IgD-negative memory B cell (primary cell): ENCODE results near the gene SEH1L. TPM values are rescaled to one million over a fixed set of nuclear protein-coding genes. Genes with fewer than 3 reads are reported as not detected.
"Not testable (repeated sequence)": the region's sequence is repeated elsewhere in the genome, so short reads cannot be mapped to it uniquely, and the experiment has no call there.

Experiments
- H3K27ac Mint-ChIP-seq, 3 donors: one replicate each; pipeline ENCODE4 v1.8.0; 2020 to 2022; ENCODE audit warnings: mild to moderate bottlenecking in 3 of 3, mixed read lengths in 3 of 3, moderate library complexity in 1 of 3
- H3K27me3 Mint-ChIP-seq: one replicate; pipeline ENCODE4 v1.8.0; 2021; ENCODE audit warnings: mixed read lengths
- H3K36me3 Mint-ChIP-seq: one replicate; pipeline ENCODE4 v1.8.0; 2020; ENCODE audit warnings: mild to moderate bottlenecking, mixed read lengths
- H3K4me1 Mint-ChIP-seq, 3 donors: one replicate each; pipeline ENCODE4 v1.8.0; 2020 to 2022; ENCODE audit warnings: mixed read lengths in 3 of 3, mild to moderate bottlenecking in 1 of 3
- H3K4me3 Mint-ChIP-seq, 4 donors: one replicate each; pipeline ENCODE4 v1.8.0; 2020 to 2022; ENCODE audit warnings: mild to moderate bottlenecking in 4 of 4, mixed read lengths in 4 of 4, moderate library complexity in 3 of 4
- H3K9me3 Mint-ChIP-seq, 3 donors: one replicate each; pipeline ENCODE4 v1.8.0; 2020 to 2021; ENCODE audit warnings: mixed read lengths in 3 of 3, mild to moderate bottlenecking in 1 of 3
- polyA plus RNA-seq: library from polyadenylated mRNA; unstranded; fragments of 300-500 nt; fragmentation: Illumina TruSeq; gene quantifications from one replicate; pipeline ENCODE4 v1.2.3, GENCODE V29; 2021

Gene SEH1L
- polyA plus RNA-seq, 1 donor from 2014 or later: 27.2 TPM

DNA sequence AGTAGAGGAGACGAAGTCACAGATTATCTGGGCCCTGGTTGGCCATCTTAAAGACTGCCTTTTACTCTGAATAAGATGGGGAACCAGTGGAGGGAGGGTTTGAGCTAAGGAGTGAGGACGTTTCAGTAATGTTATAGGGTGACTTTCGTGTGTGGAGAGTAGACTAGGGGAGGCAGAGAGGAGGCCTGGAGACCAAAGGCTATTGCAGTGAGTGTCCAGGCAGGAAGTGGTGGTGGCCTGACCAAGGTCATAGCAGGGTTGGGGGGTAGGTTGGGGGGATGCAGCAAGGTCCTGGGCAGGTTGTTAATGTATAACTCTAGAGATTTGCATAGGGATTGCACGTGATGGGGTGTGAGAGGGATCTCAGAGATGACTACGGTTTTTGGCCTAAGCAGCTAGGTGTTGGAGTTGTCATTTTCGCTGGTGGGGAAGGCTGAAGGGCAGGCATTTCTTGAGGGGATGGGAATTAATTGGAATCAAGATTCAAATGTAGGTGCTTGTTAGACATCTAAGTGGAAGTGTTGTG, 48.2 kb downstream of the SEH1L start:
- Mint-ChIP-seq H3K4me3 (no peak overlapping the region), H3K27me3 (no peaks in the 10 kb centered on the region), H3K4me1 (peaks cover 20 to 32% (median 26%) of the 10 kb centered on the region in 3 donors), H3K27ac (no peak overlapping the region), H3K36me3 (no peaks in the 10 kb centered on the region), H3K9me3 (no peaks in the 10 kb centered on the region)

GRCh38 chr18:12996661-12997292, 49.0 kb downstream of the SEH1L start:
- H3K36me3 Mint-ChIP-seq: no peaks in the 10 kb centered on the region
- no peak overlapping the region for H3K27ac Mint-ChIP-seq
- H3K4me3 Mint-ChIP-seq: no peak overlapping the region
- peaks cover 20 to 27% (median 24%) of the 10 kb centered on the region in 3 donors for H3K4me1 Mint-ChIP-seq
- H3K9me3 Mint-ChIP-seq: no peaks in the 10 kb centered on the region
- no peaks in the 10 kb centered on the region for H3K27me3 Mint-ChIP-seq

GRCh38 chr18:12997330-12997729, 49.5 kb downstream of the SEH1L start:
- not testable (repeated sequence) for H3K36me3 Mint-ChIP-seq, H3K27ac Mint-ChIP-seq, H3K27me3 Mint-ChIP-seq, H3K9me3 Mint-ChIP-seq
- Mint-ChIP-seq H3K4me3 (peak overlapping the region in 1 of 4 donors; percentile 32), H3K4me1 (peaks cover 17 to 21% (median 18%) of the 10 kb centered on the region in 3 donors)

DNA sequence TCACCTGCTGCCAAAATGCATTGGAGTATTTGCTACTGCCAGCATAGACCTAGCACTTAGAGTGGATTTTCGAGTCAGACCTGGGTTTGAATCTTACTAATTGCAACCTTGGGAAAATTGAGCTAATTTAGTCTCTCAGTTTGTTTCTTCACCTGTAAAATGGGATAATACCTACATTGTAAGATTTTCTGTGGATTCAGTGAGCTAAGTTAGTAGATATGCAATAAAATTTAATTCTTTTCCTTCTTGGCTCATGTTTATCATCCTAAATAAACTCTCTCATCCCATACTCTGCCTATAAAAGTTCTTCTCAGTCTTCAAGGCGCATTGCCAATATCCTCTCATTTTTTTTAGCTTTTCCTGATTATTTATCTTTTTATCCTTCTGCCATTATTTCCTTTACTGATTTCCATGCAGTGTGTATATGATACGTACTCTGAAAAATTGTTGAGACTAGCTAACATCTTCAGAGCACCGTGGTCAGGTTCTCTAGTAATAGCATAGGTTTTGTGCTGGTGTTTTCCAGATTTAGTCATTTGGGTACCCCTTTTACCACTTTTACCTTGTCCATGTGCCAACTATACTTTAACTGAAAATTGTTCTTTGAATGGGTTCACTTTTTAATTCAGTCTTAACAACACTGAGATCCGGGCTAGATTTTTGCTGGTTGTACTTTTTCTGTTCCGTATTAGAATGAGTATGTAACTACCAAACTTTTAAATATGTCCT, 50.7 kb downstream of the SEH1L start:
- Mint-ChIP-seq H3K4me3 (peak overlapping the region in 2 of 4 donors; percentile 0 to 25), H3K27me3 (no peaks in the 10 kb centered on the region), H3K36me3 (no peaks in the 10 kb centered on the region), H3K4me1 (peaks cover 10 to 16% (median 11%) of the 10 kb centered on the region in 3 donors), H3K9me3 (no peaks in the 10 kb centered on the region), H3K27ac (peak overlapping the region in 2 of 3 donors; percentile 4 to 10)

DNA sequence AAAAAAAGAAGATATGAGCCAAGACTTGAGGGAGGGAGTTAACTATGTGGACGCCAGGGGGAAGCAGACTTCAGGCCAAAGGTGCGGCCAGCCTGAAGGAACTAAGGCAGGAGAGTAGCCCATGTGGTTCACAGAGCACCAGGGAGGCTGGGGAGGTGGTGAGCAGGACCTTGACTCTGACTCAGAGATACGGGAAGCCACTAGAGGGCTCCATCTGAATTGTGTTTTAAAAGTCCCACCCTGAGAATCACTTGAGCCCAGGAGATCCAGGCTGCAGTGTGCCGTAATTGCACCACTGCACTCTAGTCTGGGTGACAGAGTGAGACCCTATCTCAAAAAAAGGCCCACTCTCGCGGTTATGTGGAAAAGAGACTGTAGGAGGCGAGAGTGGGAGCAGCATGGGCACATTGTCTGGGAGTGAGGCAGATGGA, 55.7 kb downstream of the SEH1L start:
- Mint-ChIP-seq H3K9me3 (no peaks in the 10 kb centered on the region), H3K36me3 (no peaks in the 10 kb centered on the region), H3K4me1 (peaks cover 7 to 14% (median 7%) of the 10 kb centered on the region in 3 donors), H3K27ac (no peak overlapping the region), H3K4me3 (no peak overlapping the region), H3K27me3 (no peaks in the 10 kb centered on the region)

DNA sequence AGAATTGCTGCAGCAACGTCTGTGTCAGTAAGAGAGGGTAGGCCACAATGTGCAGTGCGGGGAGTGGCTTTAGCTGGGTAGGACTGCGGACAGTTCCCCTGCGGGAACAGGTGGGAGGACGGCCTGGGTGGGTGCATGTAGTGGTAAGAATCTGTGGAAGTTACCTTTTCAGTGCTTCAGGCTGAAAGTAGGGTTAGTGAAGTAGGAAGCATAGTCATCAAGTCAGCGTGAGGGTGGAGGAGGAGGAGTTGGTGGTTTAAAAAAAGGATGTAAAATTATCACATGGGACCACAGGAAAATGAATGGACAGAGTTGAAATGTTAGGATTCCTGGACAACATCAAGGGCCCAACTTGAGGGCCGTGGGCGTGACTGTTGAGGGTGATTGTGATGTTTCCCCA, 56.6 kb downstream of the SEH1L start:
- no peaks in the 10 kb centered on the region for H3K9me3 Mint-ChIP-seq
- H3K36me3 Mint-ChIP-seq: no peaks in the 10 kb centered on the region
- no peak overlapping the region for H3K4me3 Mint-ChIP-seq
- peaks cover 2 to 6% (median 4%) of the 10 kb centered on the region in 3 donors for H3K4me1 Mint-ChIP-seq
- H3K27ac Mint-ChIP-seq: no peak overlapping the region
- no peaks in the 10 kb centered on the region for H3K27me3 Mint-ChIP-seq

GRCh38 chr18:13005289-13005688, 57.5 kb downstream of the SEH1L start:
- Mint-ChIP-seq H3K4me3 (no peak overlapping the region), H3K27ac (no peak overlapping the region), H3K36me3 (no peaks in the 10 kb centered on the region), H3K9me3 (no peaks in the 10 kb centered on the region), H3K4me1 (peaks cover 2 to 4% (median 2%) of the 10 kb centered on the region in 3 donors), H3K27me3 (no peaks in the 10 kb centered on the region)

GRCh38 chr18:13006531-13007247, 58.9 kb downstream of the SEH1L start:
- Mint-ChIP-seq H3K4me3 (no peak overlapping the region), H3K9me3 (no peaks in the 10 kb centered on the region), H3K27me3 (no peaks in the 10 kb centered on the region), H3K4me1 (peaks cover 2 to 4% (median 2%) of the 10 kb centered on the region in 3 donors), H3K27ac (peak overlapping the region in 1 of 3 donors; percentile 43), H3K36me3 (no peaks in the 10 kb centered on the region)

DNA sequence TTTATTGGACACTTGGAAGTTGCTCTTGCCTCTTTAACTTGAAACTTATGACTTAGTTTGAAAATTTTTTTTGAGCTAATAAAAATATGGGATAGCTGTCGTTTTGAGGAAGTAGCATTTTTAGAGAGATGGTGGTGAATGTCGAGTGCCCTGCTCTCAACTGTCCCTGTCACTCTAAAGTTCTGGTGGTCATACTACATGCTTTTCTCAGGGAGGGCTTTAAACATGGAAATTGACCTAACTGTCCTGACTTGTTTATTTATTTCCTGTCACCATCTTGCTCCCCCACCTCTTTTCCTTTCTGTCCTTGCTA, 59.4 kb downstream of the SEH1L start:
- Mint-ChIP-seq H3K4me1 (peaks cover 2 to 4% (median 2%) of the 10 kb centered on the region in 3 donors), H3K27me3 (no peaks in the 10 kb centered on the region), H3K4me3 (no peak overlapping the region), H3K36me3 (no peaks in the 10 kb centered on the region), H3K9me3 (no peaks in the 10 kb centered on the region), H3K27ac (no peak overlapping the region)

DNA sequence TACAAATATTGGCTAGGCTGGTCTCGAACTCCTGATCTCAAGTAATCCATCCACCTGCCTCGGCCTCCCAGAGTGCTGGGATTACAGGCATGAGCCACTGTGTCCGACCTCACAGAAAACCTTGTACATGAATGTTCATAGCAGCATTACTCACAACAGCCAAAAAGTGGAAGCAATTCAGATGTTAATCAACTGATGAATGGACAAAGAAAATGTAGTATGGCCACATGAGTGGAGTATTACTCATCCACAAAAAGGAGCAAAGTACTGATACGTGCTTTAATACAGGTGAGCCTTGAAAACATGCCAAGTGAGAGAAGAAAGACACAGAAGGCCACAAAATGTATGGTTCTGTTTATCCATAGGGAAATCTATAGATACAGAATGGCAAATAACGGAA, 63.9 kb downstream of the SEH1L start:
- Mint-ChIP-seq H3K27ac (no peak overlapping the region), H3K36me3 (peaks cover 3% of the 10 kb centered on the region), H3K4me1 (peaks cover 0 to 3% (median under 1%) of the 10 kb centered on the region in 3 donors), H3K9me3 (no peaks in the 10 kb centered on the region), H3K4me3 (no peak overlapping the region), H3K27me3 (no peaks in the 10 kb centered on the region)

DNA sequence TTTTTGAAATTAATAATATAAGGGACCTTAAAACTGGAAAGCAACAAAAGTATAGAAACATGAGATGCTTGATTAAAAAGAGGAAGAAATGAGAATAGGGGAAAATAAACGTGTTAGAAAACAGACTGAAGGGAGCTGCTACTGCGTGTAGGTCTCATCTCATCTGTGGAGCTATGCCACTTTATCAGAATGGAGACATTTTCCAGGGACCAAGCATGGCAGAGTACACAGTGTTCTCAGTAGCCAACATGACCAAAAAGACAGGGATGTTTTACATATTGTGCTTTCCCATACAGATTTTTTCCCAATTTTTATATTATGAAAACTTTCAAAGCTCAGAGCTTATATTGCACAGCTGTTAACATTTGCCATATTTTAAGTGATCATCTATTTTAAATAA, 66.4 kb downstream of the SEH1L start:
- H3K4me3 Mint-ChIP-seq: no peak overlapping the region
- no peaks in the 10 kb centered on the region for H3K27me3 Mint-ChIP-seq
- no peaks in the 10 kb centered on the region for H3K9me3 Mint-ChIP-seq
- peaks cover 4% of the 10 kb centered on the region for H3K36me3 Mint-ChIP-seq
- no peaks in the 10 kb centered on the region for H3K4me1 Mint-ChIP-seq
- H3K27ac Mint-ChIP-seq: no peak overlapping the region

DNA sequence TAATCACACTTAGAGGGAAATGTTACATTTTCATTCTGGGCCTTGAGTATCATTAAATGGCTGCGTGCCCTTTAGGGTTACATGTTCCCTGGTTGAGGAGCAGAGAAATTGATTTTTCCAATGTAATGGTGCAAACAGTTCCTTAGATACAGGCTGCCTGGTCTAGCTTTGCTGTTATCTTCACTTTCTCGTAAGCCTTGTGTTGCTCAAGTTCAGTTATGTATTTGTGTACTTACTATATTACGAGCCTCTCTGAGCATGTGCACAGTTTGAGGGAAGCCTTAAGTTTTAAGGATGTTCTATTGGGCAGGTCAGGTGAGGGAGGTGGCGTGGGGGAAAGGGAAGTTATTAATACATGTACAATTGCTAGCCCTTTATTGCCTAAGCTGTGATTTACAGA, 67.0 kb downstream of the SEH1L start:
- Mint-ChIP-seq H3K4me1 (peaks cover 0 to 2% (median 0%) of the 10 kb centered on the region in 3 donors), H3K4me3 (no peak overlapping the region), H3K36me3 (peaks cover 6% of the 10 kb centered on the region), H3K27me3 (no peaks in the 10 kb centered on the region), H3K9me3 (no peaks in the 10 kb centered on the region), H3K27ac (no peak overlapping the region)

GRCh38 chr18:13017247-13017875, 69.5 kb downstream of the SEH1L start:
- Mint-ChIP-seq H3K4me3 (no peak overlapping the region), H3K27ac (no peak overlapping the region), H3K4me1 (peaks cover 4 to 12% (median 9%) of the 10 kb centered on the region in 3 donors), H3K9me3 (no peaks in the 10 kb centered on the region), H3K27me3 (no peaks in the 10 kb centered on the region), H3K36me3 (peaks cover 14% of the 10 kb centered on the region)

- Mint-ChIP-seq H3K27me3 (no peaks in the 10 kb centered on the region), H3K36me3 (peaks cover 22% of the 10 kb centered on the region), H3K9me3 (no peaks in the 10 kb centered on the region), H3K4me3 (no peak overlapping the region), H3K27ac (no peak overlapping the region), H3K4me1 (peaks cover 4 to 12% (median 9%) of the 10 kb centered on the region in 3 donors)
Observed at GRCh38 chr18:13018374-13018773, 70.6 kb downstream of the SEH1L start.

GRCh38 chr18:13019301-13019700, 71.5 kb downstream of the SEH1L start:
- Mint-ChIP-seq H3K9me3 (no peaks in the 10 kb centered on the region), H3K36me3 (peaks cover 27% of the 10 kb centered on the region), H3K27me3 (no peaks in the 10 kb centered on the region), H3K4me3 (no peak overlapping the region), H3K4me1 (peaks cover 4 to 12% (median 9%) of the 10 kb centered on the region in 3 donors), H3K27ac (no peak overlapping the region)
